ENCODE results near the gene DYDC1. TPM values are rescaled to one million over a fixed set of nuclear protein-coding genes. Genes with fewer than 3 reads are reported as not detected.

The DYDC1 gene
- total and polyA plus RNA-seq, 11 donors, result not detected

- WGBS, 4 donors, result 65 to 76% (median 73%) methylated on average over 8 of the region's 8 CpGs
- no peaks in the 10 kb centered on the region for H3K36me3 ChIP-seq
- no peak overlapping the region for H3K4me3 ChIP-seq
- no peaks in the 10 kb centered on the region for H3K9me3 ChIP-seq
- TF ChIP-seq POLR2A (IDR thresholded peaks at IDR 0.05) (no peak), CTCF (IDR thresholded peaks at IDR 0.05) (no peak)
- intact Hi-C loops (cut with DNase I), result no loop called here
- H3K27ac ChIP-seq, result peak overlapping the region in 1 of 12 donors; percentile 19
- no peak for DNase-seq
- H3K27me3 ChIP-seq, result no peaks in the 10 kb centered on the region
- H3K4me1 ChIP-seq, result no peaks in the 10 kb centered on the region
- no peak for ATAC-seq
These were observed 43.7 kb upstream of the DYDC1 start for GRCh38 chr10:80400136-80400804.

- WGBS, 4 donors, result 82 to 88% (median 83%) methylated on average over 2 of the region's 2 CpGs
These were observed 40.5 kb upstream of the DYDC1 start for GRCh38 chr10:80397014-80397413.

GRCh38 chr10:80394358-80394916, 37.9 kb upstream of the DYDC1 start:
- Histone ChIP-seq H3K9me3 (no peaks in the 10 kb centered on the region), H3K4me3 (no peak overlapping the region), H3K4me1 (peaks cover 0 to 14% (median 0%) of the 10 kb centered on the region in 12 donors), H3K36me3 (no peaks in the 10 kb centered on the region), H3K27me3 (no peaks in the 10 kb centered on the region), H3K27ac (no peak overlapping the region)
- DNase-seq (no peak), ATAC-seq (no peak)
- intact Hi-C loops (cut with DNase I), result no loop called here
- TF ChIP-seq CTCF (IDR thresholded peaks at IDR 0.05) (no peak), POLR2A (IDR thresholded peaks at IDR 0.05) (no peak)
- 77 to 97% (median 92%) methylated on average over 2 of the region's 2 CpGs for WGBS, 4 donors

More at GRCh38 chr10:80397014-80397413, 40.5 kb upstream of the DYDC1 start:
- H3K4me3 ChIP-seq, result no peak overlapping the region
- intact Hi-C loops (cut with DNase I), result no loop called here
- DNase-seq, result peak in 2 of 5 donors; percentile 31 to 37
- no peaks in the 10 kb centered on the region for H3K27me3 ChIP-seq
- H3K36me3 ChIP-seq, result no peaks in the 10 kb centered on the region
- TF ChIP-seq POLR2A (IDR thresholded peaks at IDR 0.05) (no peak), CTCF (IDR thresholded peaks at IDR 0.05) (no peak)
- peak overlapping the region in 4 of 12 donors; percentile 23 to 49 (median 42) for H3K27ac ChIP-seq
- no peaks in the 10 kb centered on the region for H3K9me3 ChIP-seq
- ATAC-seq, result peak; percentile 34 to 67 (median 52)
- H3K4me1 ChIP-seq, result peaks cover 0 to 2% (median 0%) of the 10 kb centered on the region in 12 donors

- 82 to 88% (median 84%) methylated on average over 6 of the region's 6 CpGs for WGBS, 4 donors
- intact Hi-C loops (cut with DNase I), result no loop called here
- Histone ChIP-seq H3K4me1 (peaks cover 0 to 33% (median 3%) of the 10 kb centered on the region in 12 donors), H3K27me3 (no peaks in the 10 kb centered on the region), H3K36me3 (no peaks in the 10 kb centered on the region), H3K27ac (peak overlapping the region in 2 of 12 donors; percentile 4 to 15), H3K4me3 (no peak overlapping the region), H3K9me3 (no peaks in the 10 kb centered on the region)
- DNase-seq, result no peak
- TF ChIP-seq POLR2A (IDR thresholded peaks at IDR 0.05), result no peak
- TF ChIP-seq CTCF (IDR thresholded peaks at IDR 0.05), result no peak
- ATAC-seq, result no peak
These were observed 35.7 kb upstream of the DYDC1 start for GRCh38 chr10:80392250-80392649.

Measured in heart left ventricle (tissue), 16 donors.